Left ventricle myocardium superior (tissue), 1 donor: ENCODE results near the gene MED16. TPM values are rescaled to one million over a fixed set of nuclear protein-coding genes. Genes with fewer than 3 reads are reported as not detected.
"Not testable (repeated sequence)": the region's sequence is repeated elsewhere in the genome, so short reads cannot be mapped to it uniquely, and the experiment has no call there.

Experiments
- ATAC-seq: fragments of 200-7000 bp; cut with Tn5 transposase; one replicate; pipeline ENCODE4 v1.9.1; 2020; ENCODE audit warnings: mild to moderate bottlenecking, moderate library complexity
- DNase-seq: peaks from one replicate; pipeline ENCODE4 v3.0.0-alpha.2; 2020
- intact Hi-C: fragments of 100-400 bp; cut with micrococcal nuclease; formaldehyde crosslinking; loops from one replicate; pipeline ENCODE4 v1.11.0; 2022
- total RNA-seq: library from RNA; stranded (reverse); fragmentation: NEBNext Ultra II Directional; extraction: Animal tissue kit (Norgen Biotek cat#: 25700); gene quantifications from one replicate; pipeline ENCODE4 v1.2.1, GENCODE V29; 2021
- donor health status: DM: no; HTN: yes; CAD: no; lungs with severe emphysema.

MED16 gene
- total RNA-seq, 1 donor from 2014 or later: 23.7 TPM

- intact Hi-C loops: no loop called here
- no peak for ATAC-seq
- DNase-seq: no peak
Observed at GRCh38 chr19:821825-822503, 71.0 kb downstream of the MED16 start, which contains the start of gene PLPPR3. Gene PLPPR3 (minus strand): TSS chr19:821955. CDS start chr19:821559, 396 bp downstream.

DNA sequence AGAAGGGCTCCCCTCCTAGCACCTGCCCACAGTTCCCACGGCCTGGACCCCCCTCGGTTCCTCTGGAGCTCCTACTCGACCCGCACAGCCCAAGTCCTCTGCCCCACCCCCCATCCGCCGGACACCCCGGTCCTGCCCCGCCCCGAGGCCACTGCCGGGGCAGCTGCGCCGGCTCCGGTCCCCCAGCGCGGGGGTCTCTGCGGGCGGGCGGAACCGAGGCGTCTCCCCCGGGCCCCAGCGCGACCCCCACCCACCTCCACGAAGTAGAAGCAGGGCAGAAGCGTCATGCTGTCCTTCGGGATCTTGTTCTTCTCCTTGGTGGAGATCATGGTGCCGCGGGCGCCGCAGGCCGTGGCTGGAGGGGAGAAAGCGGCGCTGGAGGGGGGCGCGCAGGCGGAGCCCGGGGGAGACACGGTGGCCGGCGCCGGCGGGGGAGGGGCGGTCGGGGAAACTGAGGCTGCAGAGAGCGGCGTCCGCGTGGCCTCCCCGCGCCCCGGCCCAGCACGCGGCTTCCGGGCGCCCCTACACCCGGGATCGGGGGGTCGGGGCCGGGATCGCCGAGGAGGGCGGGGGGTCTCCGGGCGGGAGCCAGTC is 71.7 kb downstream of the MED16 start:
- DNase-seq (no peak), ATAC-seq (no peak)
- intact Hi-C loops: no loop called here

DNA sequence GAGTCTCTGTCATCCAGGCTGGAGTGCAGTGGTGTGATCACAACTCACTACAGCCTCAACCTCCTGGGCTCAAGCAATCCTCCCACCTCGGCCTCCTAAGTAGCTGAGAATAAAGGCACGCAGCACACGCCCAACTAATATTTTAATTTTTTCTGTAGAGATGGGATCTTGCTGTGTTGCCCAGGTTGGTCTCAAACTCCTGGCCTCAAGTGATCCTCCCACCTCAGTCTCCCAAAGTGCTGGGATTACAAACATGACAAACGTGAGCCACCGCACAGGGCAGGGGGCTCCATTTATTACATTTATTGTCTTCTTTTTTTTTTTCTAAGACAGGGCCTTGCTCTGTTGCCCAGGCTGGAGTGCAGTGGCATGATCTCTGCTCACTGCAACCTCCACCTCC is 72.8 kb downstream of the MED16 start:
- intact Hi-C loops, DNase-seq, ATAC-seq: not testable (repeated sequence)

Other genes starting within 250 kb of the MED16 start
- gene RNF126, start 230.0 kb downstream of the MED16 start, total RNA-seq: 24.4 TPM
- 24.6 TPM for gene FSTL3, start 216.8 kb downstream of the MED16 start, total RNA-seq
- gene PRSS57, start 197.7 kb downstream of the MED16 start, total RNA-seq: not detected
- gene PALM, start 184.3 kb downstream of the MED16 start, total RNA-seq: 30.1 TPM
- gene MISP, start 142.1 kb downstream of the MED16 start, total RNA-seq: not detected
- gene PTBP1, start 95.7 kb downstream of the MED16 start, total RNA-seq: 58.1 TPM
- gene PLPPR3, start 71.2 kb downstream of the MED16 start, total RNA-seq: not detected
- gene AZU1, start 65.3 kb downstream of the MED16 start, total RNA-seq: not detected
- not detected for gene PRTN3, start 52.2 kb downstream of the MED16 start, total RNA-seq
- 1.5 TPM for gene ELANE, start 40.9 kb downstream of the MED16 start, total RNA-seq
- gene CFD, start 33.5 kb downstream of the MED16 start, total RNA-seq: 252 TPM
- gene RNU6-9, start 297 bp upstream of the MED16 start, total RNA-seq: not detected
- gene R3HDM4, start 20.0 kb upstream of the MED16 start, total RNA-seq: 20.0 TPM
- gene KISS1R, start 24.1 kb upstream of the MED16 start, total RNA-seq: not detected
- 5.7 TPM for gene ARID3A, start 32.8 kb upstream of the MED16 start, total RNA-seq
- 20.4 TPM for gene WDR18, start 91.2 kb upstream of the MED16 start, total RNA-seq
- gene GRIN3B, start 107.2 kb upstream of the MED16 start, total RNA-seq: not detected
- 122 TPM for gene TMEM259, start 127.9 kb upstream of the MED16 start, total RNA-seq
- not detected for gene RNU6-2, start 128.3 kb upstream of the MED16 start, total RNA-seq
- gene CNN2, start 133.4 kb upstream of the MED16 start, total RNA-seq: 94.0 TPM
- 9.4 TPM for gene ABCA7, start 146.9 kb upstream of the MED16 start, total RNA-seq
- gene ARHGAP45, start 174.0 kb upstream of the MED16 start, total RNA-seq: 6.0 TPM
- gene POLR2E, start 202.2 kb upstream of the MED16 start, total RNA-seq: 148 TPM
- gene GPX4, start 210.8 kb upstream of the MED16 start, total RNA-seq: 337 TPM